Astrocyte (in vitro differentiated cells and primary cell): ENCODE results near the gene PPP3R1. TPM values are rescaled to one million over a fixed set of nuclear protein-coding genes. Genes with fewer than 3 reads are reported as not detected.

ENCODE experiments used
- DNase-seq: peaks from one replicate; pipeline ENCODE4 v3.0.0-alpha.2; 2010; ENCODE audit warnings: low read depth
- FAIRE-seq: peaks from 2 replicates; lab custom pipeline; 2011; peaks lifted over from hg19 to GRCh38; lab: Jason Lieb, UNC
- H2AFZ ChIP-seq: 2 replicates; pipeline ENCODE4 v1.6.0; 2012; ENCODE audit warnings: low read depth, low read length, inconsistent platforms
- H3K27ac ChIP-seq: 2 replicates; pipeline ENCODE4 v1.5.1; 2011; ENCODE audit warnings: low read depth, low read length, inconsistent platforms
- H3K27me3 ChIP-seq: 2 replicates; pipeline ENCODE4 v1.6.0; 2011; ENCODE audit warnings: low read length, inconsistent platforms; ENCODE audit not compliant: insufficient read depth
- H3K36me3 ChIP-seq: 2 replicates; pipeline ENCODE4 v1.5.1; 2011; ENCODE audit warnings: low read length, inconsistent platforms; ENCODE audit not compliant: insufficient read depth
- H3K4me1 ChIP-seq: 2 replicates; pipeline ENCODE4 v1.5.1; 2011; ENCODE audit warnings: low read length, inconsistent platforms; ENCODE audit not compliant: insufficient read depth
- H3K4me2 ChIP-seq: 2 replicates; pipeline ENCODE4 v1.6.0; 2012; ENCODE audit warnings: low read length, inconsistent platforms
- H3K4me3 ChIP-seq: 2 replicates; pipeline ENCODE4 v1.5.1; 2011; ENCODE audit warnings: low read depth, mild to moderate bottlenecking, low read length, inconsistent platforms; ENCODE audit not compliant: insufficient read depth
- H3K79me2 ChIP-seq: 2 replicates; pipeline ENCODE4 v1.6.0; 2012; ENCODE audit warnings: mild to moderate bottlenecking, low read length, inconsistent platforms; ENCODE audit not compliant: insufficient read depth
- H3K9ac ChIP-seq: 2 replicates; pipeline ENCODE4 v1.6.0; 2012; ENCODE audit warnings: mild to moderate bottlenecking, low read length, inconsistent platforms
- H3K9me3 ChIP-seq: 2 replicates; pipeline ENCODE4 v1.5.1; 2012; ENCODE audit warnings: low read depth, mild to moderate bottlenecking, low read length, inconsistent platforms; ENCODE audit not compliant: insufficient read depth
- H4K20me1 ChIP-seq: 2 replicates; pipeline ENCODE4 v1.6.0; 2012; ENCODE audit warnings: low read length, inconsistent platforms; ENCODE audit not compliant: insufficient read depth
- H3K27ac Mint-ChIP-seq: one replicate; pipeline ENCODE4 v1.8.0; 2021; ENCODE audit warnings: mild to moderate bottlenecking, mixed read lengths; ENCODE audit not compliant: unreplicated experiment
- H3K27me3 Mint-ChIP-seq: one replicate; pipeline ENCODE4 v1.8.0; 2021; ENCODE audit warnings: low read depth, mixed read lengths; ENCODE audit not compliant: unreplicated experiment
- H3K36me3 Mint-ChIP-seq: one replicate; pipeline ENCODE4 v1.8.0; 2021; ENCODE audit warnings: low read depth, mixed read lengths; ENCODE audit not compliant: unreplicated experiment
- H3K4me1 Mint-ChIP-seq: one replicate; pipeline ENCODE4 v1.8.0; 2021; ENCODE audit warnings: low read depth, mixed read lengths; ENCODE audit not compliant: unreplicated experiment
- H3K4me3 Mint-ChIP-seq: one replicate; pipeline ENCODE4 v1.8.0; 2021; ENCODE audit warnings: mild to moderate bottlenecking, moderate library complexity, mixed read lengths; ENCODE audit not compliant: unreplicated experiment
- H3K9me3 Mint-ChIP-seq: one replicate; pipeline ENCODE4 v1.8.0; 2021; ENCODE audit warnings: mild to moderate bottlenecking, mixed read lengths; ENCODE audit not compliant: unreplicated experiment
- CTCF ChIP-seq: IDR thresholded peaks from 2 replicates; pipeline ENCODE4 v1.5.1; 2011; ENCODE audit warnings: low read depth, mild to moderate bottlenecking, inconsistent platforms, low read length, moderate library complexity; ENCODE audit not compliant: insufficient read depth
- EZH2 ChIP-seq: IDR thresholded peaks from 2 replicates; pipeline ENCODE4 v1.6.1; 2012; ENCODE audit warnings: mild to moderate bottlenecking, low read length, inconsistent platforms; ENCODE audit not compliant: insufficient read depth
- total RNA-seq: library from RNA; stranded (reverse); gene quantifications from 2 replicates; pipeline ENCODE4 v1.2.1, GENCODE V29; 2021

PPP3R1 gene
- total RNA-seq, 1 donor from 2014 or later = 80.6 TPM

- Histone ChIP-seq H3K36me3 (no peaks in the 10 kb centered on the region), H3K4me2 (no peak overlapping the region), H3K9ac (no peak overlapping the region), H3K9me3 (no peaks in the 10 kb centered on the region), H3K4me1 (no peaks in the 10 kb centered on the region), H2AFZ (no peak overlapping the region), H3K27me3 (no peaks in the 10 kb centered on the region), H3K4me3 (no peak overlapping the region), H4K20me1 (no peaks in the 10 kb centered on the region), H3K79me2 (no peaks in the 10 kb centered on the region), H3K27ac (no peak overlapping the region)
- H3K27me3 Mint-ChIP-seq = no peaks in the 10 kb centered on the region
- H3K27ac Mint-ChIP-seq = no peak overlapping the region
- no peak for FAIRE-seq
- H3K9me3 Mint-ChIP-seq = no peaks in the 10 kb centered on the region
- H3K4me1 Mint-ChIP-seq = peaks cover 3% of the 10 kb centered on the region
- DNase-seq = peak; percentile 11
- no peaks in the 10 kb centered on the region for H3K36me3 Mint-ChIP-seq
- H3K4me3 Mint-ChIP-seq = no peak overlapping the region
- TF ChIP-seq EZH2 = no peak
- TF ChIP-seq CTCF = peak; percentile 87
Measured at GRCh38 chr2:68292108-68292710, 39.9 kb upstream of the PPP3R1 start.

GRCh38 chr2:68291314-68291713 lies 39.0 kb upstream of the PPP3R1 start:
- Mint-ChIP-seq H3K36me3 (no peaks in the 10 kb centered on the region), H3K4me1 (peaks cover 3% of the 10 kb centered on the region), H3K27me3 (no peaks in the 10 kb centered on the region), H3K4me3 (no peak overlapping the region), H3K9me3 (no peaks in the 10 kb centered on the region), H3K27ac (no peak overlapping the region)
- Histone ChIP-seq H4K20me1 (no peaks in the 10 kb centered on the region), H3K9ac (no peak overlapping the region), H2AFZ (no peak overlapping the region), H3K27ac (no peak overlapping the region), H3K4me1 (no peaks in the 10 kb centered on the region), H3K9me3 (no peaks in the 10 kb centered on the region), H3K79me2 (no peaks in the 10 kb centered on the region), H3K36me3 (no peaks in the 10 kb centered on the region), H3K4me3 (no peak overlapping the region), H3K4me2 (no peak overlapping the region), H3K27me3 (no peaks in the 10 kb centered on the region)
- DNase-seq (no peak), FAIRE-seq (no peak)
- TF ChIP-seq EZH2 = no peak
- no peak for TF ChIP-seq CTCF

- Mint-ChIP-seq H3K27me3 (no peaks in the 10 kb centered on the region), H3K36me3 (no peaks in the 10 kb centered on the region), H3K4me3 (no peak overlapping the region), H3K4me1 (peaks cover 3% of the 10 kb centered on the region), H3K9me3 (no peaks in the 10 kb centered on the region), H3K27ac (peak overlapping the region; percentile 19)
- H4K20me1 ChIP-seq = no peaks in the 10 kb centered on the region
- DNase-seq (no peak), FAIRE-seq (no peak)
- H3K4me1 ChIP-seq = no peaks in the 10 kb centered on the region
- H3K4me2 ChIP-seq = no peak overlapping the region
- H3K79me2 ChIP-seq = no peaks in the 10 kb centered on the region
- no peaks in the 10 kb centered on the region for H3K27me3 ChIP-seq
- no peaks in the 10 kb centered on the region for H3K9me3 ChIP-seq
- TF ChIP-seq CTCF (no peak), EZH2 (no peak)
- H3K9ac ChIP-seq = no peak overlapping the region
- no peak overlapping the region for H3K27ac ChIP-seq
- no peak overlapping the region for H2AFZ ChIP-seq
- no peak overlapping the region for H3K4me3 ChIP-seq
- H3K36me3 ChIP-seq = no peaks in the 10 kb centered on the region
Measured at GRCh38 chr2:68290901-68291300, 38.6 kb upstream of the PPP3R1 start.
